Hepatocyte (in vitro differentiated cells): ENCODE results near the gene YIF1B.

Source experiments
- CTCF ChIP-seq: fragments of 200-600 bp; sonication (generic); IDR thresholded peaks from 2 replicates; pipeline ENCODE4 v1.5.1; 2016; ENCODE audit warnings: antibody characterized with exemption, mild to moderate bottlenecking; ENCODE audit not compliant: poor library complexity
- EZH2 ChIP-seq: fragments of 200-600 bp; sonication (generic); IDR thresholded peaks from 2 replicates; pipeline ENCODE4 v1.6.1; 2016; ENCODE audit warnings: antibody characterized with exemption, mild to moderate bottlenecking, borderline replicate concordance

DNA sequence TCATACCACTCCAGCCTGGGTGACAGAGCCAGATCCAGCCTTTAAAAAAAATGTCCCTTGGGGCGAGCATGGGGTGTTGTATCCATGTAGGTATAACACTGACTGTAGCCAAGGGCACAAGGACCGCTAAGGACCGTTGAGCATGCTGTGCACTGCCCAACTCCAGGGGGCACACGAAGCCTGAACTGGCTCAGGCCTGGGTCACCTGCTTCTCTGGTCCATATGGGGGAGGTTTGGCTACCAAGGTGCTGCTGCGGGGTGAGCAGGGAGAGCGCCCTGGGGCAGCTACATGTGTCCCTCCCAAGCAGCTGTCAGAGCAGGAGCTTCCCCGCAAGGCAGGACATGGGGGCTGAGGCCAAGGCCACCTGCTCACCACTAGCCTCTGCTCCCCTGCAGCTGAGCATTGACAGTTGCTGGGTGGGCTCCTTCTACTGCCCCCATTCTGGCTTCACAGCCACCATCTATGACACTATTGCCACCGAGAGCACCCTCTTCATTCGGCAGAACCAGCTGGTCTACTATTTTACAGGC lies 36.2 kb upstream of the YIF1B start:
- TF ChIP-seq CTCF (no peak), EZH2 (no peak)
